Jurkat, Clone E6-1 (cell line): ENCODE measurements around the gene ZNF133. TPM values are rescaled to one million over a fixed set of nuclear protein-coding genes. Genes with fewer than 3 reads are reported as not detected.
"Not testable (repeated sequence)": the region's sequence is repeated elsewhere in the genome, so short reads cannot be mapped to it uniquely, and the experiment has no call there.

Experiments used
- DNase-seq: peaks from one replicate; pipeline ENCODE4 v3.0.0-alpha.2; 2011; ENCODE audit warnings: low read depth, low spot score
- H3K4me3 ChIP-seq: 2 replicates; pipeline ENCODE4 v1.5.1; 2011; ENCODE audit warnings: mild to moderate bottlenecking, low read length, control low read depth, moderate library complexity
- polyA plus RNA-seq: library from polyadenylated mRNA; unstranded; fragments of >200 nt; gene quantifications from one replicate; pipeline ENCODE4 v1.2.1, GENCODE V29; 2012; ENCODE audit warnings: missing spikeins; ENCODE audit not compliant: insufficient read length, insufficient read depth

Gene ZNF133
- 9.1 TPM for polyA plus RNA-seq

GRCh38 chr20:18287915-18288748 lies at the start of gene ZNF133:
ZNF133 (plus strand) TSS chr20:18288527; CDS start chr20:18305687, 17,160 bp downstream.
- peak; percentile 84 for DNase-seq
- H3K4me3 ChIP-seq = peak within 1 kb of the TSS; percentile 64

GRCh38 chr20:18240997-18241396 lies 47.3 kb upstream of the ZNF133 start:
- no peak overlapping the region for H3K4me3 ChIP-seq
- DNase-seq = no peak

- H3K4me3 ChIP-seq = no peak overlapping the region
- DNase-seq = no peak
Measured at GRCh38 chr20:18243802-18244201, 44.5 kb upstream of the ZNF133 start.

GRCh38 chr20:18248545-18248944 lies 39.8 kb upstream of the ZNF133 start:
- H3K4me3 ChIP-seq, DNase-seq: not testable (repeated sequence)

GRCh38 chr20:18250217-18250616 lies 38.1 kb upstream of the ZNF133 start:
- no peak overlapping the region for H3K4me3 ChIP-seq
- DNase-seq = no peak

- no peak for DNase-seq
Measured at GRCh38 chr20:18252597-18253451, 35.5 kb upstream of the ZNF133 start.

GRCh38 chr20:18254615-18255014 lies 33.7 kb upstream of the ZNF133 start:
- no peak overlapping the region for H3K4me3 ChIP-seq
- DNase-seq = no peak

More at GRCh38 chr20:18252597-18253451, 35.5 kb upstream of the ZNF133 start:
- H3K4me3 ChIP-seq = no peak overlapping the region

GRCh38 chr20:18255526-18255925 lies 32.8 kb upstream of the ZNF133 start:
- H3K4me3 ChIP-seq = no peak overlapping the region
- no peak for DNase-seq

- no peak for DNase-seq
- no peak overlapping the region for H3K4me3 ChIP-seq
Measured at GRCh38 chr20:18256440-18257090, 31.8 kb upstream of the ZNF133 start.

GRCh38 chr20:18258126-18258860 lies 30.0 kb upstream of the ZNF133 start:
- H3K4me3 ChIP-seq = no peak overlapping the region
- no peak for DNase-seq

- H3K4me3 ChIP-seq = no peak overlapping the region
- no peak for DNase-seq
Measured at GRCh38 chr20:18259730-18260129, 28.6 kb upstream of the ZNF133 start.

GRCh38 chr20:18263723-18264122 lies 24.6 kb upstream of the ZNF133 start:
- no peak for DNase-seq
- H3K4me3 ChIP-seq = no peak overlapping the region

GRCh38 chr20:18265441-18265840 lies 22.9 kb upstream of the ZNF133 start:
- no peak overlapping the region for H3K4me3 ChIP-seq
- DNase-seq = no peak

- H3K4me3 ChIP-seq = no peak overlapping the region
Measured at GRCh38 chr20:18266282-18266681, 22.0 kb upstream of the ZNF133 start.

GRCh38 chr20:18267815-18268214 lies 20.5 kb upstream of the ZNF133 start:
- no peak overlapping the region for H3K4me3 ChIP-seq
- DNase-seq = no peak

More at GRCh38 chr20:18266282-18266681, 22.0 kb upstream of the ZNF133 start:
- DNase-seq = no peak

GRCh38 chr20:18271160-18271559 lies 17.2 kb upstream of the ZNF133 start:
- H3K4me3 ChIP-seq = no peak overlapping the region
- DNase-seq = no peak

- no peak for DNase-seq
- no peak overlapping the region for H3K4me3 ChIP-seq
Measured at GRCh38 chr20:18272451-18272850, 15.9 kb upstream of the ZNF133 start.

- DNase-seq = no peak
Measured at GRCh38 chr20:18273738-18274137, 14.6 kb upstream of the ZNF133 start.

GRCh38 chr20:18275960-18276359 lies 12.4 kb upstream of the ZNF133 start:
- not testable (repeated sequence) for DNase-seq

More at GRCh38 chr20:18273738-18274137, 14.6 kb upstream of the ZNF133 start:
- H3K4me3 ChIP-seq = no peak overlapping the region

More at GRCh38 chr20:18275960-18276359, 12.4 kb upstream of the ZNF133 start:
- not testable (repeated sequence) for H3K4me3 ChIP-seq
